Activated CD4-positive, alpha-beta T cell treated with anti-CD3 and anti-CD28 coated beads for 1 hour (primary cell): ENCODE measurements around the gene SPATC1L.

Experiments used
- DNase-seq: peaks from one replicate; pipeline ENCODE4 v3.0.0-alpha.2; 2020

Gene SPATC1L

GRCh38 chr21:46160907-46161632 is 23.2 kb downstream of the SPATC1L start:
- peak; percentile 6 for DNase-seq

GRCh38 chr21:46160657-46160906 is 23.7 kb downstream of the SPATC1L start:
- DNase-seq: peak; percentile 5

GRCh38 chr21:46159841-46160656 is 24.2 kb downstream of the SPATC1L start:
- peak; percentile 4 for DNase-seq

GRCh38 chr21:46159390-46159789 is 24.9 kb downstream of the SPATC1L start:
- DNase-seq: peak; percentile 4

GRCh38 chr21:46158666-46159300 is 25.5 kb downstream of the SPATC1L start:
- peak; percentile 5 for DNase-seq

DNA sequence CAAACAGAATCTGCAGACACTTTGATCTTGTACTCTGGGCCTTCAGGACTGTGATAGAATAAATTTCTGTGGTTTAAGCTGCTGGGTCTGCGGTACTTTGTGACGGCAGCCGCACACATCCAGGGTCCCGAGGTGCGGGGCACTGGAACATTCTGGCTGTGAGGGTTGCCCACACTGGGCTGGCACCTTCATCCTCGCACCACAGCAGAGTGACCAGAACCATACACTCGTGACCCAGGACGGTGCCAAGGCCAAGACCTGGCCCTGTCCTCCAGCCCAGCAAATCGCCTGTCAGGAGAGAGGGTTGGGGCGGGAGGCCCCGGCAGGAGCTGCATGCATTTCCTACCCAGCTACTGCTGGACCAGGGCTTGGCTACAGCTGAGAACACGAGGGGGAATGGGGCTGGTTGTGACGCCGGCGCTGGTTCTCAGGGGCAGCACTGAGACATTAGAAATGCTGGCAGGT is 26.2 kb downstream of the SPATC1L start:
- no peak for DNase-seq

GRCh38 chr21:46157396-46157986 is 26.8 kb downstream of the SPATC1L start:
- no peak for DNase-seq

- no peak for DNase-seq
These were observed 27.6 kb downstream of the SPATC1L start for GRCh38 chr21:46156678-46157077.

GRCh38 chr21:46156378-46156645 is 27.9 kb downstream of the SPATC1L start:
- no peak for DNase-seq

- no peak for DNase-seq
These were observed 28.5 kb downstream of the SPATC1L start, which contains the start of gene FTCD for GRCh38 chr21:46155514-46156377. FTCD (minus strand) TSS chr21:46155579; CDS start chr21:46155523, 56 bp downstream.

GRCh38 chr21:46154955-46155513 is 29.2 kb downstream of the SPATC1L start:
- no peak for DNase-seq

DNA sequence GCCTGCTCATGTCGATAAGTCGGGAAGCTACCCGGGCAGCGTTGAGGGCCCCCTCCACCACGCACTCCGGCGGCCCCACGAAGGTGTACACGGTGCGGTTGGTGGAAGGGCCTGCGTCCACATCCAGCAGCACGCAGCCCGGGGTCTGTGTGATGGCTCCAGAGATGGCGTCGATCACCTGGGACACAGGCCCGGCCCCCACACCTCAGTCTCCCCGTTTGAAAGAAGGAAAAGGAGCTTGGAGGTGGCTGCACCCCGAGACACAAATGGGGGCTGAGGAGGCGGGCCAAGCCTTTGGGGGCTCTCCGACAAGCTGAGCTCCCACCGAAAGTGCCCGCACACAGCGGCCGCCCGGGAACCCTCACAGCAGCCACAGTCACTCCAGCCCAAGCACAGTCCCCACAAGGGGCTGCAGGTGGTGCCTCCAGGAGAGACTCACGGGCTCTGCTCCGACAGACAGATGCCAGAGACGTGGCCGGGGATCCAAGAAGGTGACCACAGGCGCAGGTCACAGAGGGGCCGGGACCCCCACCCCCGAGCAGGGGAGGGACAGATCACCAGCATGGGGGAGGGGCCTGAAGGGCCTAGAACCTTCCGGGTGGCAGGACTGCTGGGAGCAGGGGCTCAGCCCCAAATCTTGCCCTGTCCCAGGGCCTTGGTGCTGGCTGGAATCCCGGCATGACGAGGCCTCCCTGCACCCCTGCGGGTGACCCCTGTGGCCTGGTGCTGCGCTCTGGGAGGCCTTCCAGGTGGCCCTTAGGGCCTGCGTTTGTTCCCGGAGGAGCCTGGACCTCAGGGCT is 29.9 kb downstream of the SPATC1L start:
- DNase-seq: no peak

DNA sequence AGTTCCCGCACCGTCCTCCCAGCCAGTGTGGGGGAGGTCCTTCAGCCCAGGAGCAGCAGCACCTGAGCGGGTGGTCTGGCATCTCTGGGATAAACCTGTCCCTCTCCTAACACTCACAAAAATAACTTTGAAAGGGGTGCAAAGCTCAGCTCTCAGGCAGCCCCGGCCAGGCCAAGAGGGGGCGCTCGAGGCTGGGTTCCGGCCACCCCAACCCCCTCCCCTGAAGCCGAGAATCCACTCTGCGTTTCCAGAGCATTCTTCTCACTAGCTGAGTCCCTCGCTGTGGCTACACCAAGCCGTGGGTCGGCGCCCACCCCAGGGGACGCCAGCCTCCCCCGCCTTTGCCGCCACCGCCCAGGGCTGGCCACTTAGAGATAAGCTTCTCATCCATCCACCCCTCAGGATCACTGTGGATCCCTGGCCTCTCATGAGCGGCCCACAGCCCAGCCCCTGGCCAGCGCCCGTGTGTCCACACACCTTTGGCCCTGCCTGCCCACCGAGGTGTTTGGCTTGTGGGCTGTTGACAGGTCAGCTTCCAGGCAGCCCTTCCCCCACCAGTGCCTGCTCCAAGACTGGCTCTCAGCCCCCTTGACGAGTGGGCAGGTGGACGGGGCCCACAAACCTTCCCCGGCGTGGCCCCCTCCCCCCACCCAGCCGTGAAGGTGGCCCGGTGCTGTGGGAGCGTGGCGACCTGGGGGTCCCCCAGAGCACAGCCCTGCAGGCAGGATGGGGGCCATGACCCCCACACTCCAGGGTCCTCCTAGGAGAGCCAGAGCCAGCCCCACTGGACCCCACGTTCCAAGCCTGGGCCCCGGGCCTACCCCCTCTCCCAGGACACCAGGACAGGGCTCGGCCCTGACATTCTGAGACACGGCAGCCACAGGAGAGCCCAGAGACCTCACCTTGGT is 30.8 kb downstream of the SPATC1L start:
- DNase-seq: peak; percentile 29

DNA sequence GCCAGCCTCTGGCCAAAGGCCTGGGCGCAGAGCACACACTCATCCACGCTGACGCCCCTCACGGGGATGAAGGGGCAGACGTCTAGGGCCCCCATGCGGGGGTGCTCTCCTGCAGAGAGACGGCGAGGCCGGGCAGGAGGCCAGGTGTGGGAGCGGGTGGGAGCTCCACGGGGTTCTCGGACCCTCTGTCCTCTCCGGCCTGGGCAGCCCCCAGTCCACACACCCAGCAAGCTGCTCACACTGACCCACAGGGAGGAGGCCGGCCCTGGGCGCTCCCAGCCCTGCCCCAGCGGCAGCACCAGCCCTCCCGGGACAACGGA is 31.4 kb downstream of the SPATC1L start:
- no peak for DNase-seq

GRCh38 chr21:46151989-46152926 is 32.0 kb downstream of the SPATC1L start:
- no peak for DNase-seq

GRCh38 chr21:46151261-46151988 is 32.8 kb downstream of the SPATC1L start:
- DNase-seq: no peak

GRCh38 chr21:46150491-46151121 is 33.7 kb downstream of the SPATC1L start:
- DNase-seq: no peak

- DNase-seq: no peak
These were observed 34.2 kb downstream of the SPATC1L start for GRCh38 chr21:46150073-46150472.
